DND-41 (cell line): ENCODE results near the gene DMC1.

Experiments used
- CTCF ChIP-seq: IDR thresholded peaks from 2 replicates; pipeline ENCODE4 v1.5.1; 2012; ENCODE audit warnings: borderline replicate concordance, low read length, moderate library complexity, mild to moderate bottlenecking; ENCODE audit not compliant: poor library complexity, severe bottlenecking; ENCODE audit errors: extremely low read depth
- EZH2 ChIP-seq: IDR thresholded peaks from 3 replicates; pipeline ENCODE4 v1.6.1; 2012; ENCODE audit warnings: borderline replicate concordance, low read depth, mild to moderate bottlenecking, moderate library complexity, low read length, inconsistent platforms; ENCODE audit not compliant: severe bottlenecking

- TF ChIP-seq CTCF (no peak), EZH2 (no peak)
These were observed 75.5 kb downstream of the DMC1 start for GRCh38 chr22:38494498-38494897.
